ENCODE measurements around the gene ABCB8. TPM values are rescaled to one million over a fixed set of nuclear protein-coding genes. Genes with fewer than 3 reads are reported as not detected.

Gene ABCB8
- total and polyA plus RNA-seq, 9 of the 15 experiments (the other 6 are each of a cell fraction or from before 2014, with no cell fraction given) = 7.6 to 106 (median 36.3) TPM

DNA sequence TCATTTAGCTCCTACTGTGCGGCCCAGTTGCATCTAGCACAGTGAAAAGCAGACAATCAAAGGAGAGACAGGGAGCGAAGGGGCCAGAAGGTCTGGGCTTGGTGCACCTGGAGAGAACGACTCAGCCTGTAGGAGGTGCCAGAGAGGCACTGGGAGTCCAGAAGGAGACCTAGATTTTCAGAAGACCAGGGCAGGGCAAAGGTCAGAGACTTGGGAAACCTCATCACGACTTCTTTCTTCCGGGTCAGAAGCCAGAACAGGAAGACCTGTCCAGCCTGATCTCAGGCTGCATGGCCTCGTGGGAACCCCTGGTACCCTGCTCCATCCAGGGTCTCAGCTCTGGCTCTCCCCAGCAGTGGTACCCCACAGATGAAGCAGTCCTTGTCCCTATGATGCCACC, 63.2 kb downstream of the ABCB8 start (continued):
- TF ChIP-seq, protein P1, sequence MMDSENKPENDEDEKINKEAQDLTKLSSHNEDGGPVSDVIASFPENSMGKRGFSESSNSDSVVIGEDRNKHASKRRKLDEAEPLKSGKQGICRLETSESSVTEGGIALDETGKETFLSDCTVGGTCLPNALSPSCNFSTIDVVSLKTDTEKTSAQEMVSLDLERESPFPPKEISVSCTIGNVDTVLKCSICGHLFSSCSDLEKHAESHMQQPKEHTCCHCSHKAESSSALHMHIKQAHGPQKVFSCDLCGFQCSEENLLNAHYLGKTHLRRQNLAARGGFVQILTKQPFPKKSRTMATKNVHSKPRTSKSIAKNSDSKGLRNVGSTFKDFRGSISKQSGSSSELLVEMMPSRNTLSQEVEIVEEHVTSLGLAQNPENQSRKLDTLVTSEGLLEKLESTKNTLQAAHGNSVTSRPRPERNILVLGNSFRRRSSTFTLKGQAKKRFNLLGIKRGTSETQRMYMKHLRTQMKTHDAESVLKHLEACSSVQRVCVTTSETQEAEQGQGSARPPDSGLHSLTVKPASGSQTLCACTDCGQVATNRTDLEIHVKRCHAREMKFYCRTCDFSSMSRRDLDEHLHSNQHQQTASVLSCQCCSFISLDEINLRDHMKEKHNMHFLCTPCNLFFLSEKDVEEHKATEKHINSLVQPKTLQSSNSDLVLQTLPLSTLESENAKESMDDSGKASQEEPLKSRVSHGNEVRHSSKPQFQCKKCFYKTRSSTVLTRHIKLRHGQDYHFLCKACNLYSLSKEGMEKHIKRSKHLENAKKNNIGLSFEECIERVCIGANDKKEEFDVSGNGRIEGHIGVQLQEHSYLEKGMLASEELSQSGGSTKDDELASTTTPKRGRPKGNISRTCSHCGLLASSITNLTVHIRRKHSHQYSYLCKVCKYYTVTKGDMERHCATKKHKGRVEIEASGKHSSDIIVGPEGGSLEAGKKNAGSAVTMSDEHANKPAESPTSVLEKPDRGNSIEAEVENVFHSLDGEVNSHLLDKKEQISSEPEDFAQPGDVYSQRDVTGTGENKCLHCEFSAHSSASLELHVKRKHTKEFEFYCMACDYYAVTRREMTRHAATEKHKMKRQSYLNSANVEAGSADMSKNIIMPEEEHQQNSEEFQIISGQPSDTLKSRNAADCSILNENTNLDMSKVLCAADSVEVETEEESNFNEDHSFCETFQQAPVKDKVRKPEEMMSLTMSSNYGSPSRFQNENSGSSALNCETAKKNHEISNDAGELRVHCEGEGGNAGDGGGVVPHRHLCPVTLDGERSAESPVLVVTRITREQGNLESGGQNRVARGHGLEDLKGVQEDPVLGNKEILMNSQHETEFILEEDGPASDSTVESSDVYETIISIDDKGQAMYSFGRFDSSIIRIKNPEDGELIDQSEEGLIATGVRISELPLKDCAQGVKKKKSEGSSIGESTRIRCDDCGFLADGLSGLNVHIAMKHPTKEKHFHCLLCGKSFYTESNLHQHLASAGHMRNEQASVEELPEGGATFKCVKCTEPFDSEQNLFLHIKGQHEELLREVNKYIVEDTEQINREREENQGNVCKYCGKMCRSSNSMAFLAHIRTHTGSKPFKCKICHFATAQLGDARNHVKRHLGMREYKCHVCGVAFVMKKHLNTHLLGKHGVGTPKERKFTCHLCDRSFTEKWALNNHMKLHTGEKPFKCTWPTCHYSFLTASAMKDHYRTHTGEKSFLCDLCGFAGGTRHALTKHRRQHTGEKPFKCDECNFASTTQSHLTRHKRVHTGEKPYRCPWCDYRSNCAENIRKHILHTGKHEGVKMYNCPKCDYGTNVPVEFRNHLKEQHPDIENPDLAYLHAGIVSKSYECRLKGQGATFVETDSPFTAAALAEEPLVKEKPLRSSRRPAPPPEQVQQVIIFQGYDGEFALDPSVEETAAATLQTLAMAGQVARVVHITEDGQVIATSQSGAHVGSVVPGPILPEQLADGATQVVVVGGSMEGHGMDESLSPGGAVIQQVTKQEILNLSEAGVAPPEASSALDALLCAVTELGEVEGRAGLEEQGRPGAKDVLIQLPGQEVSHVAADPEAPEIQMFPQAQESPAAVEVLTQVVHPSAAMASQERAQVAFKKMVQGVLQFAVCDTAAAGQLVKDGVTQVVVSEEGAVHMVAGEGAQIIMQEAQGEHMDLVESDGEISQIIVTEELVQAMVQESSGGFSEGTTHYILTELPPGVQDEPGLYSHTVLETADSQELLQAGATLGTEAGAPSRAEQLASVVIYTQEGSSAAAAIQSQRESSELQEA (IDR thresholded peaks at IDR 0.05; ENCODE audit: low read depth) = no peak
- TF ChIP-seq, protein P2, sequence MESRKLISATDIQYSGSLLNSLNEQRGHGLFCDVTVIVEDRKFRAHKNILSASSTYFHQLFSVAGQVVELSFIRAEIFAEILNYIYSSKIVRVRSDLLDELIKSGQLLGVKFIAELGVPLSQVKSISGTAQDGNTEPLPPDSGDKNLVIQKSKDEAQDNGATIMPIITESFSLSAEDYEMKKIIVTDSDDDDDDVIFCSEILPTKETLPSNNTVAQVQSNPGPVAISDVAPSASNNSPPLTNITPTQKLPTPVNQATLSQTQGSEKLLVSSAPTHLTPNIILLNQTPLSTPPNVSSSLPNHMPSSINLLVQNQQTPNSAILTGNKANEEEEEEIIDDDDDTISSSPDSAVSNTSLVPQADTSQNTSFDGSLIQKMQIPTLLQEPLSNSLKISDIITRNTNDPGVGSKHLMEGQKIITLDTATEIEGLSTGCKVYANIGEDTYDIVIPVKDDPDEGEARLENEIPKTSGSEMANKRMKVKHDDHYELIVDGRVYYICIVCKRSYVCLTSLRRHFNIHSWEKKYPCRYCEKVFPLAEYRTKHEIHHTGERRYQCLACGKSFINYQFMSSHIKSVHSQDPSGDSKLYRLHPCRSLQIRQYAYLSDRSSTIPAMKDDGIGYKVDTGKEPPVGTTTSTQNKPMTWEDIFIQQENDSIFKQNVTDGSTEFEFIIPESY (CRISPR knock-in tag; IDR thresholded peaks at IDR 0.05) = 0 out of 2 replicates have a peak, but pooled peaks have one; percentile 14
- TF ChIP-seq, protein P3, sequence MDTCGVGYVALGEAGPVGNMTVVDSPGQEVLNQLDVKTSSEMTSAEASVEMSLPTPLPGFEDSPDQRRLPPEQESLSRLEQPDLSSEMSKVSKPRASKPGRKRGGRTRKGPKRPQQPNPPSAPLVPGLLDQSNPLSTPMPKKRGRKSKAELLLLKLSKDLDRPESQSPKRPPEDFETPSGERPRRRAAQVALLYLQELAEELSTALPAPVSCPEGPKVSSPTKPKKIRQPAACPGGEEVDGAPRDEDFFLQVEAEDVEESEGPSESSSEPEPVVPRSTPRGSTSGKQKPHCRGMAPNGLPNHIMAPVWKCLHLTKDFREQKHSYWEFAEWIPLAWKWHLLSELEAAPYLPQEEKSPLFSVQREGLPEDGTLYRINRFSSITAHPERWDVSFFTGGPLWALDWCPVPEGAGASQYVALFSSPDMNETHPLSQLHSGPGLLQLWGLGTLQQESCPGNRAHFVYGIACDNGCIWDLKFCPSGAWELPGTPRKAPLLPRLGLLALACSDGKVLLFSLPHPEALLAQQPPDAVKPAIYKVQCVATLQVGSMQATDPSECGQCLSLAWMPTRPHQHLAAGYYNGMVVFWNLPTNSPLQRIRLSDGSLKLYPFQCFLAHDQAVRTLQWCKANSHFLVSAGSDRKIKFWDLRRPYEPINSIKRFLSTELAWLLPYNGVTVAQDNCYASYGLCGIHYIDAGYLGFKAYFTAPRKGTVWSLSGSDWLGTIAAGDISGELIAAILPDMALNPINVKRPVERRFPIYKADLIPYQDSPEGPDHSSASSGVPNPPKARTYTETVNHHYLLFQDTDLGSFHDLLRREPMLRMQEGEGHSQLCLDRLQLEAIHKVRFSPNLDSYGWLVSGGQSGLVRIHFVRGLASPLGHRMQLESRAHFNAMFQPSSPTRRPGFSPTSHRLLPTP (IDR thresholded peaks at IDR 0.05; ENCODE audit: borderline replicate concordance, extremely low read depth, insufficient read length) = no peak
- TF ChIP-seq ZNF232 (CRISPR knock-in tag; IDR thresholded peaks at IDR 0.05) (0 out of 2 replicates have a peak, but pooled peaks have one; percentile 47), TEAD4 (IDR thresholded peaks at IDR 0.05; ENCODE audit: low read length) (peak; percentile 45), TEAD4 (CRISPR knock-in tag; IDR thresholded peaks at IDR 0.05; ENCODE audit: borderline replicate concordance) (no peak), TAL1 (IDR thresholded peaks at IDR 0.05) (peak; percentile 12; the same call in 1 of the 2 replicates), DNMT1 (IDR thresholded peaks at IDR 0.05) (no peak), YY1 (IDR thresholded peaks at IDR 0.05; ENCODE audit: borderline replicate concordance in 1 of 3, control insufficient read depth in 1 of 3, extremely low read depth in 1 of 3, insufficient read depth in 3 of 3, insufficient read length in 1 of 3, insufficient replicate concordance in 2 of 3, low read depth in 1 of 3, low read length in 2 of 3) (no peak), TEAD1 (CRISPR knock-in tag; IDR thresholded peaks at IDR 0.05) (0 out of 4 replicates have a peak, but pooled peaks of 1 of the 2 experiments have one; percentile 19), GABPA (tag; conservative IDR thresholded peaks at IDR 0.05; ENCODE audit: low read depth) (peak; percentile 48; the same call in 1 of the 2 replicates), CC2D1A (IDR thresholded peaks at IDR 0.05) (no peak)

Data from K562 (cell line).